BJ (cell line): ENCODE data around the gene SLC34A3. TPM values are rescaled to one million over a fixed set of nuclear protein-coding genes. Genes with fewer than 3 reads are reported as not detected.

Experiments used
- CTCF ChIA-PET: fragments of 350-600 bp; formaldehyde crosslinking; extraction: SDS; loops from one replicate; lab custom pipeline; 2021; ENCODE audit warnings: antibody characterized with exemption, inconsistent platforms; lab: Yijun Ruan, JAX
- POLR2A ChIA-PET: fragments of 300-600 bp; sonication (Branson Sonifier 250); formaldehyde crosslinking; extraction: SDS; loops from one replicate; lab custom pipeline; 2021; ENCODE audit warnings: antibody characterized with exemption; lab: Charles Lee
- DNase-seq: peaks from one replicate; pipeline ENCODE4 v3.0.0-alpha.2; 2011; ENCODE audit warnings: low read depth
- H3K27me3 ChIP-seq: 2 replicates; pipeline ENCODE4 v1.6.0; 2011; ENCODE audit warnings: low read length; ENCODE audit not compliant: control insufficient read depth, insufficient read depth
- H3K36me3 ChIP-seq: 2 replicates; pipeline ENCODE4 v1.5.1; 2011; ENCODE audit warnings: low read length; ENCODE audit not compliant: control insufficient read depth, insufficient read depth
- H3K4me3 ChIP-seq: 2 replicates; pipeline ENCODE4 v1.5.1; 2011; ENCODE audit warnings: low read depth, mild to moderate bottlenecking, control low read depth, low read length
- polyA plus RNA-seq: library from polyadenylated mRNA; depleted of rRNA; stranded (reverse); fragments of >200 nt; gene quantifications from 2 replicates; pipeline ENCODE4 v1.2.3, GENCODE V29; 2011; rRNA removed
- TF ChIP-seq, protein P1 (sequence below): IDR thresholded peaks from 2 replicates; pipeline ENCODE4 v1.5.1; 2011; ENCODE audit warnings: low read depth, mild to moderate bottlenecking, control low read depth, inconsistent platforms, low read length, moderate library complexity; ENCODE audit not compliant: insufficient read depth

Gene SLC34A3
- polyA plus RNA-seq, 1 experiment = not detected

- ChIA-PET POLR2A (no interaction called here), CTCF (no interaction called here)
- Histone ChIP-seq H3K36me3 (peaks cover 19% of the 10 kb centered on the region), H3K4me3 (peak overlapping the region; percentile 88), H3K27me3 (no peaks in the 10 kb centered on the region)
- DNase-seq = no peak
- TF ChIP-seq, protein P1, sequence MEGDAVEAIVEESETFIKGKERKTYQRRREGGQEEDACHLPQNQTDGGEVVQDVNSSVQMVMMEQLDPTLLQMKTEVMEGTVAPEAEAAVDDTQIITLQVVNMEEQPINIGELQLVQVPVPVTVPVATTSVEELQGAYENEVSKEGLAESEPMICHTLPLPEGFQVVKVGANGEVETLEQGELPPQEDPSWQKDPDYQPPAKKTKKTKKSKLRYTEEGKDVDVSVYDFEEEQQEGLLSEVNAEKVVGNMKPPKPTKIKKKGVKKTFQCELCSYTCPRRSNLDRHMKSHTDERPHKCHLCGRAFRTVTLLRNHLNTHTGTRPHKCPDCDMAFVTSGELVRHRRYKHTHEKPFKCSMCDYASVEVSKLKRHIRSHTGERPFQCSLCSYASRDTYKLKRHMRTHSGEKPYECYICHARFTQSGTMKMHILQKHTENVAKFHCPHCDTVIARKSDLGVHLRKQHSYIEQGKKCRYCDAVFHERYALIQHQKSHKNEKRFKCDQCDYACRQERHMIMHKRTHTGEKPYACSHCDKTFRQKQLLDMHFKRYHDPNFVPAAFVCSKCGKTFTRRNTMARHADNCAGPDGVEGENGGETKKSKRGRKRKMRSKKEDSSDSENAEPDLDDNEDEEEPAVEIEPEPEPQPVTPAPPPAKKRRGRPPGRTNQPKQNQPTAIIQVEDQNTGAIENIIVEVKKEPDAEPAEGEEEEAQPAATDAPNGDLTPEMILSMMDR = no peak
Measured at GRCh38 chr9:137278721-137279711, 48.3 kb downstream of the SLC34A3 start.

DNA sequence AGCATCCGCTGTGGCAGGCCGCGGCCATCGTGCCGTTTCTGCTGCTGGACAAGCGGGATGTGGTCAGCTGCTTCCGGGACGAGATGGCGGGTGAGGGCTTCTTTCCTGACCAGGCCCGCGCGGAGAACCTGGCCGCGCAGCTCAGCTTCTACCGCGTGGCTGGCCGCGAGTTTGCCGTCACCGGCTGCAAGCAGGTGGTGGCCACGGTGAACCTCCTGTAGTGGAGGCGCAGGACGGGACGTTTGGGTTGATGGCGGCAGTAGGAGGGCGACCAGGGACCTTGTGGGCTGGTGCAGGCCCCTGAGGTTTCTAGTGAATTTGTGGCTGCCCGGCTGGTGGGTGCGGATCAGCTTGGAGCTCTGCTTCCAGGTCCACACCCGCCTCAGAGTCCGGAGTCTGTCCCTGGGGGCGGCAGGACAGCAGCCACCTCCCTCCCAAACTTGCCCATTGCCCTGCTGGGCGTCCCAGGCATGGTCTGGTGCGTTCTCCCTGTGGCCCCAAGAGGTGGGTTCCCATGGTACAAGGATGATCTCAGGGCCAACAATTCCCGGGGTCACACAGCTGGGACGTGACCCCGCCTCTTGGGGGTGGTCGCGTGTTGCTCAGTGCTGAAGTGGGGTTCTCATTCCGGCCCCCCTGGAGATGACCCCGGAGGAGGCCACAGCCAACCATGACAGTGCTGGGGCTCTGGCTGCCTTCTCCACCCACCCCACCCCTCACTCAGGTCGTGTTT lies 49.2 kb downstream of the SLC34A3 start:
- Histone ChIP-seq H3K27me3 (no peaks in the 10 kb centered on the region), H3K36me3 (peaks cover 18% of the 10 kb centered on the region), H3K4me3 (no peak overlapping the region)
- ChIA-PET CTCF (no interaction called here), POLR2A (no interaction called here)
- DNase-seq = no peak
- TF ChIP-seq, protein P1 = no peak

- Histone ChIP-seq H3K27me3 (no peaks in the 10 kb centered on the region), H3K36me3 (peaks cover 18% of the 10 kb centered on the region), H3K4me3 (no peak overlapping the region)
- TF ChIP-seq, protein P1 = no peak
- DNase-seq = no peak
- CTCF ChIA-PET = no interaction called here
- POLR2A ChIA-PET = no interaction called here
Measured at GRCh38 chr9:137280474-137281344, 50.0 kb downstream of the SLC34A3 start.

DNA sequence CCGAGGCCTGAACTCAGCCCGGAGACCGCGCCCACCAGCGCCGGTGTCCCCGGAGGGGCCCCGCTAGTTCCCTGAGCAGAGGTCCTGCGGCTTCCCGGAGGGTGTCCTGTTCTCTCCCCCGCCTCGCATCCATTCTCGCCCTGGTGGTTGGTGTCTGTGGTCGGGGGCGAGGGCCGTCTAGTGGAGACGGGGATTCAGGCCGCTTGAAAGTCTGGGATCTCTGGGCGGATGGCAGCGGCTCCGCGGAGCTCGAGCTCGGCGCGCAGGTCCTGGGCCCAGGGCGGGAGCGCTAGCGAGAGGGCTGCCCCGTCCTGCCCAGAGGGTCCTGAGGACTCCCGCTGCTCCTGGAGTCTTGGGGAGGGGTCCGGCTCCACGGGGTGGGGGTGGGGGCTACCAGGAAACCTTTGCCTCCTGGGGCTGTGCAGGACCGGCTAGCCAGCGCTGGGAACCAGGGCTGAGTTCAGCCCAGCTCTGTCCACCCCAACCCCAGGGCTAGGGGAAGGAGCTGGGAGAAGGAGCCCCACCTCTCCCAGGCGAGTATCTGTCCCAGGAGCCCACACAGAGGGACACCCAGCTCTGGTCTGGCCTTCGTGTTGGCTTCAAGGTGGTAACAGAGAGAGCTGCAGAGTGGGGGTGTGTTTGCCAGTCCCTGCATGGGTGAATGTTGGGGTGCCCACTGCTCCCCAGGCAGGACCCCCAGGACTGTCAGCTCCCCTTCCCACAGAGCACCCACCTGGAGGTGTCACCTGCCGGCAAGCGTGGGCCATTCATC lies 50.8 kb downstream of the SLC34A3 start:
- Histone ChIP-seq H3K36me3 (peaks cover 18% of the 10 kb centered on the region), H3K27me3 (no peaks in the 10 kb centered on the region), H3K4me3 (no peak overlapping the region)
- TF ChIP-seq, protein P1 = no peak
- no peak for DNase-seq
- ChIA-PET CTCF (interaction anchor here (0.6 to 1.4 kb wide), 2 partner anchors 45 to 163 kb away, joined by 4 read pairs; no protein-coding TSS in a partner anchor), POLR2A (no interaction called here)

Other genes with a start within 250 kb of the SLC34A3 start
- 0.01 and 0.06 TPM in 2 replicates for gene LCNL1, start 247.9 kb upstream of the SLC34A3 start, polyA plus RNA-seq
- 10.3 and 11.8 TPM in 2 replicates for gene PAXX, start 238.5 kb upstream of the SLC34A3 start, polyA plus RNA-seq
- 3.9 and 4.0 TPM in 2 replicates for gene CLIC3, start 234.3 kb upstream of the SLC34A3 start, polyA plus RNA-seq
- 8.7 and 16.0 TPM in 2 replicates for gene ABCA2, start 202.7 kb upstream of the SLC34A3 start, polyA plus RNA-seq
- gene FUT7, start 198.8 kb upstream of the SLC34A3 start, polyA plus RNA-seq = not detected in 2 replicates
- gene NPDC1, start 184.7 kb upstream of the SLC34A3 start, polyA plus RNA-seq = 21.8 and 31.9 TPM in 2 replicates
- gene ENTPD2, start 176.8 kb upstream of the SLC34A3 start, polyA plus RNA-seq = not detected in 2 replicates
- 5.1 and 8.6 TPM in 2 replicates for gene SAPCD2, start 160.3 kb upstream of the SLC34A3 start, polyA plus RNA-seq
- 2.8 and 5.6 TPM in 2 replicates for gene UAP1L1, start 153.4 kb upstream of the SLC34A3 start, polyA plus RNA-seq
- gene MAN1B1, start 143.9 kb upstream of the SLC34A3 start, polyA plus RNA-seq = 53.0 and 80.0 TPM in 2 replicates
- gene DPP7, start 116.2 kb upstream of the SLC34A3 start, polyA plus RNA-seq = 66.7 and 94.4 TPM in 2 replicates
- gene GRIN1, start 91.7 kb upstream of the SLC34A3 start, polyA plus RNA-seq = 0.04 and 0.10 TPM in 2 replicates
- gene LRRC26, start 60.9 kb upstream of the SLC34A3 start, polyA plus RNA-seq = not detected in 2 replicates
- gene TMEM210, start 58.8 kb upstream of the SLC34A3 start, polyA plus RNA-seq = not detected in 2 replicates
- 14.6 and 25.5 TPM in 2 replicates for gene ANAPC2, start 42.3 kb upstream of the SLC34A3 start, polyA plus RNA-seq
- 53.8 and 81.4 TPM in 2 replicates for gene SSNA1, start 42.2 kb upstream of the SLC34A3 start, polyA plus RNA-seq
- gene TPRN, start 30.2 kb upstream of the SLC34A3 start, polyA plus RNA-seq = 2.9 and 3.5 TPM in 2 replicates
- gene TMEM203, start 25.3 kb upstream of the SLC34A3 start, polyA plus RNA-seq = 37.8 and 43.8 TPM in 2 replicates
- 4.4 and 7.1 TPM in 2 replicates for gene NDOR1, start 25.2 kb upstream of the SLC34A3 start, polyA plus RNA-seq
- gene RNF208, start 8.7 kb upstream of the SLC34A3 start, polyA plus RNA-seq = 0.26 and 0.39 TPM in 2 replicates
- 0.58 and 0.74 TPM in 2 replicates for gene CYSRT1, start 5.7 kb upstream of the SLC34A3 start, polyA plus RNA-seq
- gene RNF224, start 3.4 kb upstream of the SLC34A3 start, polyA plus RNA-seq = not detected in 2 replicates
- gene TUBB4B, start 10.4 kb downstream of the SLC34A3 start, polyA plus RNA-seq = 263 and 385 TPM in 2 replicates
- gene STPG3, start 20.4 kb downstream of the SLC34A3 start, polyA plus RNA-seq = not detected in 2 replicates
- gene NELFB, start 24.4 kb downstream of the SLC34A3 start, polyA plus RNA-seq = 26.6 and 51.9 TPM in 2 replicates
- gene TOR4A, start 46.8 kb downstream of the SLC34A3 start, polyA plus RNA-seq = 16.9 and 23.8 TPM in 2 replicates
- 0.17 TPM in 2 replicates for gene NRARP, start 71.4 kb downstream of the SLC34A3 start, polyA plus RNA-seq
- 4.9 and 5.4 TPM in 2 replicates for gene EXD3, start 192.3 kb downstream of the SLC34A3 start, polyA plus RNA-seq
- 0.20 and 0.32 TPM in 2 replicates for gene NOXA1, start 192.5 kb downstream of the SLC34A3 start, polyA plus RNA-seq
- not detected in 2 replicates for gene ENTPD8, start 210.5 kb downstream of the SLC34A3 start, polyA plus RNA-seq
- gene NSMF, start 228.4 kb downstream of the SLC34A3 start, polyA plus RNA-seq = 21.5 and 35.7 TPM in 2 replicates